ENCODE data around the gene ARHGEF10L.
"Not testable (repeated sequence)": the region's sequence is repeated elsewhere in the genome, so short reads cannot be mapped to it uniquely, and the experiment has no call there.

The ARHGEF10L gene

GRCh38 chr1:17743008-17743647, 203.6 kb downstream of the ARHGEF10L start:
- no peak for DNase-seq (ENCODE audit: low spot score)

DNA sequence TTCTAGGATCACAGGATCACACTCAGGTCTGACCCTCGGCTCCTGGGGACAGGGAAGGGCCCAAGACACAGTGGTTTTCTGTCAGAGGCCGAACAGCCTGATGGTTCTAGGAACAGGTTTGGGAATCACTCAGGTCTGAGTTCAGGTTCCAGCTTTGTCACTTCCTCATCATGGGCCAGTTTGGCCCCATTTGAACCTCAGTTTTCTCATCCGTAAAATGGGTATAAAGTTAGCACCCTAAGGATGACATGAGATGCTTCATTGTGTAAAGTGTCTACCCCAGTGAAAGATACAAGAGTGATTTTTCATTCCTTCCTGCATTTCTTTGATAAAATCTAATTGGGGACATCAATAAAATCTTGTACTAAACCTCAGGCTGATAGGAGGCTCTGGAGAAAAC, 204.4 kb downstream of the ARHGEF10L start:
- no peak for DNase-seq (ENCODE audit: low spot score)

GRCh38 chr1:17744666-17745478, 205.4 kb downstream of the ARHGEF10L start:
- DNase-seq (ENCODE audit: low spot score) = no peak

- no peak for DNase-seq (ENCODE audit: low spot score)
Observed at GRCh38 chr1:17745479-17745955, 206.0 kb downstream of the ARHGEF10L start.

GRCh38 chr1:17746281-17746680, 206.8 kb downstream of the ARHGEF10L start:
- not testable (repeated sequence) for DNase-seq (ENCODE audit: low spot score)

DNA sequence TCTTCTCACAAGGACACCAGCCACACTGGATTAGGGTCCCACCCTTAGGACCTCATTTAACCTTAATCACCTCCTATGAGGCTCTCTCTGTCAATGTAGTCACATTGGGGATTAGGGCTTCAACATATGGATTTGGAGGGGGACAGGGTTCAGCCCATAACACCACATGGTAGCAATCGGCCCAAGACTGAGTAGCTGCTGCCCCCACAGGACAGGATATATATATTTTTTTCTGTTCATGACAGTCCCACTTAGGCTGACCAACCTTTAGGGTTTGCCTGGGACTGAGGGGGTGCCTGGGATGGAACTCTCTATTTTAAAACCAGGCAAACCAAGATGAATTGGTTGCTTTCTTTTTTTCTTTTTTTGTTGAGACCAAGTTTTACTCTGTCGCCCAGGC, 207.4 kb downstream of the ARHGEF10L start:
- no peak for DNase-seq (ENCODE audit: low spot score)
